AG09319 (cell line): Measurements from ENCODE around the gene FGB.

ENCODE experiments used
- DNase-seq: peaks from one replicate; pipeline ENCODE4 v3.0.0-alpha.2; 2010; ENCODE audit warnings: low read depth; ENCODE audit errors: extremely low read depth
- CTCF ChIP-seq: IDR thresholded peaks from 2 replicates; pipeline ENCODE4 v1.5.1; 2011; ENCODE audit warnings: low read depth, mild to moderate bottlenecking, inconsistent platforms, low read length, moderate library complexity

FGB gene

GRCh38 chr4:154566639-154567204, 3.9 kb downstream of the FGB start:
- TF ChIP-seq CTCF = no peak
- DNase-seq = no peak

DNA sequence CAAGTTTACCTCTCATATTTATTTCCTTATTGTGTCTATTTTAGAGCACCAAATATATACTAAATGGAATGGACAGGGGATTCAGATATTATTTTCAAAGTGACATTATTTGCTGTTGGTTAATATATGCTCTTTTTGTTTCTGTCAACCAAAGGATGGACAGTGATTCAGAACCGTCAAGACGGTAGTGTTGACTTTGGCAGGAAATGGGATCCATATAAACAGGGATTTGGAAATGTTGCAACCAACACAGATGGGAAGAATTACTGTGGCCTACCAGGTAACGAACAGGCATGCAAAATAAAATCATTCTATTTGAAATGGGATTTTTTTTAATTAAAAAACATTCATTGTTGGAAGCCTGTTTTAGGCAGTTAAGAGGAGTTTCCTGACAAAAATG, 6.2 kb downstream of the FGB start:
- no peak for DNase-seq
- no peak for TF ChIP-seq CTCF

GRCh38 chr4:154569584-154569983, 6.8 kb downstream of the FGB start:
- DNase-seq = no peak
- TF ChIP-seq CTCF = no peak

GRCh38 chr4:154573190-154573870, 10.5 kb downstream of the FGB start:
- no peak for TF ChIP-seq CTCF
- no peak for DNase-seq

DNA sequence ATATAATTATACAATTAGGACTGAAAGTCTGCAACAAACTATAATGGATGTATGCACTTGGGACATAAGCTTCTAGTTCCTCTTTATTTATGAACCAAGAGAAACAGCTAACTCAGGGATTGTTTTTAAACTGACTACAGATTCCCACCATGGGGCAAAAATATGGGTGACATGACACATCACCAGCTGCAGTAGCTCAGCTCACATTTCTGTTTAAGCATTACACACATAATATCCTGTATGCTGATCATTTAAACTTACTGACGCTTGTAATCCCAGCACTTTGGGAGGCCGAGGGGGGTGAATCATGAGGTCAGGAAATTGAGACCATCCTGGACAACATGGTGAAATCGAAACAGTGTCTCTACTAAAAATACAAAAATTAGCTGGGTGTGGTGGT, 11.5 kb downstream of the FGB start:
- DNase-seq = no peak
- TF ChIP-seq CTCF = no peak

DNA sequence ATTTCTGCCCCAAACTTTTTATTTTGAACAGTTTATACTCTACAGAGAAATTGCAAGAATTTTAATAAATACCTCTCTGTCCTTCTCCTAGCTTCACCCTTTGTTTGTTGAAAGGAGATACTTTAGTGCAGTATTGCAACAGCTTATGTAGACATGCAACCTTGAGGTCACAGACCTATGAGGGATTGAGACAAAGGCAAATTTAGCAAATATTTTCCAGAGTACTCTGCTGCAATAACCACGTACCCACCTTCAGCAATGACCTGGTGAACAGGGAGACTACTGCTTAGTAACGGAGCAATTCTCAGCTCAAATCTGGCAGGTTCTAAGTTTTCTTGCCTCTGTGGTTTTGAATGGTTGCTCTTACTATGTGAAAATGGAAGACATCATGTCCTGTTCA, 14.5 kb downstream of the FGB start:
- no peak for DNase-seq
- TF ChIP-seq CTCF = no peak

DNA sequence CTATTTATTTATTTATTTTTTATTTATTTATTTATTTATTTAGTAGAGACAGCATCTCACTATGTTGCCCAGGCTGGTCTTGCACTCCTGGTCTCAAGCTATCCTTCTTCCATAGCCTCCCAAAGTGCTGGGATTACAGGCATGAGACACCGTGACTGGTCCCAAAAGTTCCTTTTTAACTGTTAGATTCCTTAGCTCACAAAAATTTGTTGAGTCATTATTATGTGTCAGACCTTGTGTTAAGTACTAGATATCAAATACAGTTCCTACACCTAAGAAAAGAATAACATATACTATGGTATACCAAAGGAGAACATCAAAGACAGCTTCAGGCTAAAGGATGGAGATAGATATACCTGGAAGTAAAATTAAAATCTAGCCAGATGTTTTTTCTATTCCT, 16.1 kb downstream of the FGB start:
- no peak for DNase-seq
- no peak for TF ChIP-seq CTCF
